Measurements from ENCODE around the gene DUSP8.

GRCh38 chr11:1598816-1599215 is 26.7 kb upstream of the DUSP8 start:
- no peak for TF ChIP-seq EZH2phosphoT487 (IDR thresholded peaks at IDR 0.05; ENCODE audit: borderline replicate concordance)
- TF ChIP-seq CTCF (conservative IDR thresholded peaks at IDR 0.05; ENCODE audit: low read length): no peak
